H9 (cell line): ENCODE measurements around the gene LLGL2. TPM values are rescaled to one million over a fixed set of nuclear protein-coding genes. Genes with fewer than 3 reads are reported as not detected.

ENCODE experiments used
- DNase-seq: peaks from one replicate; pipeline ENCODE4 v3.0.0-alpha.2; 2017
- H2AFZ ChIP-seq: one replicate; pipeline ENCODE4 v1.6.1; 2013; ENCODE audit warnings: mild to moderate bottlenecking, low read length, control low read depth, moderate library complexity
- H2AK5ac ChIP-seq: 2 replicates; pipeline ENCODE4 v1.6.1; 2013; ENCODE audit warnings: low read length, control low read depth, mixed read lengths; ENCODE audit not compliant: insufficient read length
- H2BK120ac ChIP-seq: one replicate; pipeline ENCODE4 v1.6.1; 2013; ENCODE audit warnings: low read depth, mild to moderate bottlenecking, low read length, control low read depth, inconsistent platforms; ENCODE audit not compliant: poor library complexity, severe bottlenecking
- H2BK12ac ChIP-seq: 2 replicates; pipeline ENCODE4 v1.6.1; 2013; ENCODE audit warnings: low read length, control low read depth, mixed read lengths, low read depth; ENCODE audit not compliant: insufficient read length
- H2BK15ac ChIP-seq: 2 replicates; pipeline ENCODE4 v1.6.1; 2013; ENCODE audit warnings: low read depth, low read length, control low read depth
- H2BK20ac ChIP-seq: one replicate; pipeline ENCODE4 v1.6.1; 2013; ENCODE audit warnings: low read depth, mild to moderate bottlenecking, low read length, control low read depth, inconsistent platforms; ENCODE audit not compliant: poor library complexity, severe bottlenecking
- H2BK5ac ChIP-seq: 2 replicates; pipeline ENCODE4 v1.6.1; 2013; ENCODE audit warnings: low read length, control low read depth, mixed read lengths; ENCODE audit not compliant: insufficient read length
- H3K14ac ChIP-seq: 2 replicates; pipeline ENCODE4 v1.6.1; 2013; ENCODE audit warnings: low read length, control low read depth; ENCODE audit not compliant: insufficient read depth
- H3K18ac ChIP-seq: 2 replicates; pipeline ENCODE4 v1.6.1; 2013; ENCODE audit warnings: low read depth, mild to moderate bottlenecking, mixed read lengths, low read length, control low read depth; ENCODE audit not compliant: insufficient read length
- H3K23ac ChIP-seq: 2 replicates; pipeline ENCODE4 v1.6.1; 2013; ENCODE audit warnings: low read length, control low read depth, mixed read lengths, low read depth; ENCODE audit not compliant: insufficient read length
- H3K23me2 ChIP-seq: 2 replicates; pipeline ENCODE4 v1.6.1; 2013; ENCODE audit warnings: low read depth, mild to moderate bottlenecking, mixed read lengths, low read length, control low read depth; ENCODE audit not compliant: insufficient read length, poor library complexity, severe bottlenecking
- H3K27ac ChIP-seq: 2 replicates; pipeline ENCODE4 v1.5.1; 2013; ENCODE audit warnings: low read length, control low read depth, mixed read lengths, low read depth; ENCODE audit not compliant: insufficient read length
- H3K27me3 ChIP-seq: 2 replicates; pipeline ENCODE4 v1.6.1; 2013; ENCODE audit warnings: low read length, control low read depth, inconsistent platforms; ENCODE audit not compliant: insufficient read depth
- H3K4ac ChIP-seq: 2 replicates; pipeline ENCODE4 v1.6.1; 2013; ENCODE audit warnings: low read depth, mild to moderate bottlenecking, control low read depth, inconsistent platforms, low read length, moderate library complexity
- H3K4me1 ChIP-seq: 2 replicates; pipeline ENCODE4 v1.6.1; 2013; ENCODE audit warnings: low read length, control low read depth, inconsistent platforms; ENCODE audit not compliant: insufficient read depth
- H3K4me2 ChIP-seq: 2 replicates; pipeline ENCODE4 v1.6.1; 2013; ENCODE audit warnings: low read length, control low read depth, mixed read lengths; ENCODE audit not compliant: insufficient read length, insufficient read depth
- H3K56ac ChIP-seq: 2 replicates; pipeline ENCODE4 v1.6.1; 2013; ENCODE audit warnings: low read depth, mild to moderate bottlenecking, mixed read lengths, low read length, control low read depth; ENCODE audit not compliant: insufficient read length
- H3K79me1 ChIP-seq: 2 replicates; pipeline ENCODE4 v1.6.1; 2013; ENCODE audit warnings: low read depth, mild to moderate bottlenecking, moderate library complexity, low read length, control low read depth, inconsistent platforms; ENCODE audit not compliant: insufficient read depth, poor library complexity, severe bottlenecking
- H3K79me2 ChIP-seq: 2 replicates; pipeline ENCODE4 v1.6.1; 2013; ENCODE audit warnings: low read length, control low read depth, inconsistent platforms; ENCODE audit not compliant: insufficient read depth
- H3K9ac ChIP-seq: 2 replicates; pipeline ENCODE4 v1.6.1; 2013; ENCODE audit warnings: low read length, control low read depth, mixed read lengths; ENCODE audit not compliant: insufficient read length; ENCODE audit errors: extremely low read depth
- H3K9me3 ChIP-seq: one replicate; pipeline ENCODE4 v1.6.1; 2013; ENCODE audit warnings: low read depth, low read length, inconsistent platforms; ENCODE audit not compliant: control insufficient read depth
- H3T11ph ChIP-seq: one replicate; pipeline ENCODE4 v1.6.1; 2013; ENCODE audit warnings: mild to moderate bottlenecking, low read length, control low read depth, inconsistent platforms
- H4K20me1 ChIP-seq: one replicate; pipeline ENCODE4 v1.6.1; 2013; ENCODE audit not compliant: control insufficient read depth, insufficient read length, insufficient read depth
- H4K5ac ChIP-seq: 2 replicates; pipeline ENCODE4 v1.6.1; 2013; ENCODE audit warnings: low read depth, mild to moderate bottlenecking, mixed read lengths, low read length, control low read depth; ENCODE audit not compliant: insufficient read length
- H4K8ac ChIP-seq: replicated peaks from 2 replicates; pipeline ENCODE4 v1.6.1; 2013; ENCODE audit warnings: low read length, control low read depth, mixed read lengths, low read depth; ENCODE audit not compliant: insufficient read length
- H4K91ac ChIP-seq: 2 replicates; pipeline ENCODE4 v1.6.1; 2013; ENCODE audit warnings: low read depth, mild to moderate bottlenecking, moderate library complexity, mixed read lengths, low read length, control low read depth; ENCODE audit not compliant: insufficient read length
- H3K27ac Mint-ChIP-seq, 3 experiments: 2 replicates in 2 of 3; 3 replicates in 1 of 3; pipeline ENCODE4 v1.8.0; 2020 to 2021; ENCODE audit warnings: mixed read lengths in 3 of 3, mild to moderate bottlenecking in 1 of 3, moderate library complexity in 1 of 3
- H3K27me3 Mint-ChIP-seq: 2 replicates; pipeline ENCODE4 v1.8.0; 2021; ENCODE audit warnings: low read depth, mild to moderate bottlenecking, moderate library complexity, mixed read lengths
- H3K36me3 Mint-ChIP-seq, 3 experiments: 2 replicates in 2 of 3; 3 replicates in 1 of 3; pipeline ENCODE4 v1.8.0; 2020 to 2021; ENCODE audit warnings: low read depth in 3 of 3, mixed read lengths in 3 of 3; ENCODE audit not compliant: insufficient read depth in 1 of 3
- H3K4me1 Mint-ChIP-seq, 2 experiments: 2 replicates each; pipeline ENCODE4 v1.8.0; 2020; ENCODE audit warnings: mixed read lengths in 2 of 2
- H3K4me3 Mint-ChIP-seq, 2 experiments: 2 replicates in 1 of 2; 3 replicates in 1 of 2; pipeline ENCODE4 v1.8.0; 2020 to 2021; ENCODE audit warnings: mild to moderate bottlenecking in 2 of 2, mixed read lengths in 2 of 2, moderate library complexity in 1 of 2
- H3K9me3 Mint-ChIP-seq, 2 experiments: 2 replicates in 1 of 2; 3 replicates in 1 of 2; pipeline ENCODE4 v1.8.0; 2020; ENCODE audit warnings: mild to moderate bottlenecking in 2 of 2, mixed read lengths in 2 of 2, moderate library complexity in 1 of 2
- WGBS: extraction: QIAGEN DNeasy Blood & Tissue Kit; methylation state at CpG from one replicate; pipeline ENCODE4 v1.1.7; 2013; ENCODE audit warnings: missing lambda C conversion rate, low lambda C conversion rate, mixed read lengths; ENCODE audit not compliant: insufficient read length; ENCODE audit errors: extremely low coverage; 5-methylcytosine and 5-hydroxymethylcytosine counted together
- total RNA-seq: library from RNA; stranded (reverse); gene quantifications from 2 replicates; pipeline ENCODE4 v1.2.1, GENCODE V29; 2021
- TF ChIP-seq, protein P1 (sequence below): fragments of 200-600 bp; sonication (generic); conservative IDR thresholded peaks from 3 replicates; pipeline ENCODE4 v1.8.0; 2021; ENCODE audit warnings: antibody characterized with exemption, mild to moderate bottlenecking

Gene LLGL2
- total RNA-seq, 1 experiment from 2014 or later: 90.4 TPM

DNA sequence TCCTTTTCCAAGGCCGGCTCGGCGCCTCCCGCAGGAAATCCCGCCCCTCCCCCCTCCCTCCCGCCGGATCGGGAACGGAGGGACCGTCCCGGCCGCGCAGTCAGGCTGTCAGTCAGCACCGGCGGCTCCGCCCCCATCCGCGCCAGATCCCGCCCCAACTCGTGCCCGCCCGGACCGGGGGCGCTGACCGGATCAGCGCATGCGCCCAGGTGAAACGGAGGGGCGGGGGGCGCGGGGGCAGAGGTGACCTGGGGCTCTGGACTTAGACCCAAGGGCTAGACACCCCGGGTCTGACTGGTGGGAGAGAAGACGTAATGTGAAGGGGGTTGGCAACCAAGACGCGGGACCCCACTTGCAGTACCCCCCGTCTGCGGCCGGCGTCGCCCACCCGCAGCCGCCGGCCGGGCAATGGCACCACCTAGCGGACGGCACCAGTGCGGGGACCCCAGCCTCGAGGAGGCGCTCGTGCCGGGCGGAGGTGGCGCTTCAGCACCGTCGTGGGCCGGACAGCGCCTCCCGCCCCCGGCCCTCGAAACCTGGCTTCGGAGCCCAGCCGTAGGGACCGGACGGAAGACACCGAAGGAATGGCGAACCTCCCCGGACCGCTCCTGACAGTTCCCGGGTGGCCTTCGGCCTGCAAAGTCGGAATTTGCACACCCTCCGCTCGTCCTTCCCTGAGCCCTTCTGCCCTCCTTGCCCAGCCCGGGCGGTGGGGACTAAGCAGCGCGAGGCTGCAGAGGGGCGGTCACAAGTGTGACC lies 9.8 kb upstream of the LLGL2 start, which contains the start of gene CASKIN2:
Gene CASKIN2, minus strand, starts transcription at position 42 of the 759 bp plus-strand sequence. CDS start 1,733 bp downstream, outside the sequence.
- no peaks in the 10 kb centered on the region for H3K9me3 ChIP-seq
- peak within 1 kb of the TSS; percentile 73 to 86 for H3K4me3 Mint-ChIP-seq

More for the DNA sequence above, 9.8 kb upstream of the LLGL2 start, which contains the start of gene CASKIN2:
- H3K36me3 Mint-ChIP-seq: peaks cover 13 to 42% (median 41%) of the 10 kb centered on the region in 3 experiments; a peak in 6 of 7 replicates
- Histone ChIP-seq H3K18ac (peak within 1 kb of the TSS; percentile 87), H3K4me2 (peak within 1 kb of the TSS; percentile 69), H3K23ac (no peak within 1 kb of the TSS), H4K20me1 (no peaks in the 10 kb centered on the region), H3K4ac (no peak within 1 kb of the TSS), H2AK5ac (no peak within 1 kb of the TSS), H2AFZ (no peak within 1 kb of the TSS), H3K79me1 (no peaks in the 10 kb centered on the region), H3K56ac (no peak within 1 kb of the TSS), H2BK120ac (no peak within 1 kb of the TSS), H2BK20ac (no peak within 1 kb of the TSS), H3K23me2 (peaks cover 8% of the 10 kb centered on the region), H2BK5ac (no peak within 1 kb of the TSS), H4K5ac (no peak within 1 kb of the TSS), H3T11ph (no peak within 1 kb of the TSS), H3K27ac (no peak within 1 kb of the TSS), H3K79me2 (no peaks in the 10 kb centered on the region; the same call in 1 of the 2 replicates), H3K27me3 (no peaks in the 10 kb centered on the region), H4K8ac (no peak within 1 kb of the TSS), H3K9ac (peak within 1 kb of the TSS; percentile 46), H4K91ac (no peak within 1 kb of the TSS), H2BK15ac (no peak within 1 kb of the TSS), H3K14ac (peak within 1 kb of the TSS; percentile 50), H3K4me1 (no peaks in the 10 kb centered on the region; the same call in 1 of the 2 replicates), H2BK12ac (no peak within 1 kb of the TSS)
- H3K27ac Mint-ChIP-seq: no peak within 1 kb of the TSS
- no peaks in the 10 kb centered on the region; the same call in 1 of the 2 replicates for H3K27me3 Mint-ChIP-seq
- no CpG with 5 or more reads among the region's 78 CpGs for WGBS
- H3K4me1 Mint-ChIP-seq: peaks cover 17 to 26% of the 10 kb centered on the region in 2 experiments
- no peaks in the 10 kb centered on the region for H3K9me3 Mint-ChIP-seq
- TF ChIP-seq, protein P1, sequence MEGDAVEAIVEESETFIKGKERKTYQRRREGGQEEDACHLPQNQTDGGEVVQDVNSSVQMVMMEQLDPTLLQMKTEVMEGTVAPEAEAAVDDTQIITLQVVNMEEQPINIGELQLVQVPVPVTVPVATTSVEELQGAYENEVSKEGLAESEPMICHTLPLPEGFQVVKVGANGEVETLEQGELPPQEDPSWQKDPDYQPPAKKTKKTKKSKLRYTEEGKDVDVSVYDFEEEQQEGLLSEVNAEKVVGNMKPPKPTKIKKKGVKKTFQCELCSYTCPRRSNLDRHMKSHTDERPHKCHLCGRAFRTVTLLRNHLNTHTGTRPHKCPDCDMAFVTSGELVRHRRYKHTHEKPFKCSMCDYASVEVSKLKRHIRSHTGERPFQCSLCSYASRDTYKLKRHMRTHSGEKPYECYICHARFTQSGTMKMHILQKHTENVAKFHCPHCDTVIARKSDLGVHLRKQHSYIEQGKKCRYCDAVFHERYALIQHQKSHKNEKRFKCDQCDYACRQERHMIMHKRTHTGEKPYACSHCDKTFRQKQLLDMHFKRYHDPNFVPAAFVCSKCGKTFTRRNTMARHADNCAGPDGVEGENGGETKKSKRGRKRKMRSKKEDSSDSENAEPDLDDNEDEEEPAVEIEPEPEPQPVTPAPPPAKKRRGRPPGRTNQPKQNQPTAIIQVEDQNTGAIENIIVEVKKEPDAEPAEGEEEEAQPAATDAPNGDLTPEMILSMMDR: peak; percentile 99
- DNase-seq: peak; percentile 98
